Measurements from ENCODE around the gene MXD4. TPM values are rescaled to one million over a fixed set of nuclear protein-coding genes. Genes with fewer than 3 reads are reported as not detected.
"Not testable (repeated sequence)": the region's sequence is repeated elsewhere in the genome, so short reads cannot be mapped to it uniquely, and the experiment has no call there.

The MXD4 gene
- polyA plus RNA-seq, 3 donors = 46.2 to 72.3 (median 66.3) TPM

DNA sequence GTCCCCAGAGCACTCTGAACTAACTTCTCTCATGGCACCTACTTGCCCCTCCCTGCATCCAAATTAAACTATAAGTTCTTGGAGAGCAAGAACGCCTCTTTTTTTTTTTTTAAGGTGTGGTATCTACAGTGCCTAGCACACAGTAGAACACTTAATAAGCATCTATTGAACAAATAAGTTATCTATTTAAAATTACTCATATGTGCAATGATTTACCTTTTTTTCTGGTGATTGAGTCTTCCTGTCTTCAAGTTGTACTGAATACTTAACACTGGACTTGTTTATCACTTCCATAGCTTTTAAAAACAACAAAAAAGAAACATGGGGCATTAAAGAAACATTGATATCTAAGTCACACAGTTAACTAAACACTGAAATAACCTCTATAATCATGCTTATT lies 49.1 kb downstream of the MXD4 start:
- no peak for DNase-seq (ENCODE audit: extremely low read depth in 1 of 11, low read depth in 9 of 11, low spot score in 4 of 11)

DNA sequence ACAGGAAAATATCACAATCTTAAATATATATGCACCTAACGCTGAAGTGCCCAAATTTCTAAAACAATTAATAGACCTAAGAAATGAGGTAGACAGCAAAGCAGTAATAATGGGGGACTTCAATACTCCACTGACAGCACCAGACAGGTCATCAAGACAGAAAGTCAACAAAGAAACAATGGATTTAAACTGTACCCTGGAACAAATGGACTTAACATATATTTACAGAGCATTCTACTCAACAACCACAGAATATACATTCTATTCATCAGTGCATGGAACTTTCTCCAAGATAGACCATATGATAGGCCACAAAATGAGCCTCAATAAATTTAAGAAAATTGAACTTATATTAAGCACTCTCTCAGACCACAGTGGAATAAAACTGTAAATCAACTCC lies 59.1 kb downstream of the MXD4 start:
- DNase-seq (ENCODE audit: extremely low read depth in 1 of 11, low read depth in 9 of 11, low spot score in 4 of 11) = not testable (repeated sequence)

Other genes starting within 250 kb of the MXD4 start
- gene NAT8L, start 202.8 kb downstream of the MXD4 start, polyA plus RNA-seq (ENCODE audit: insufficient read length in 3 of 3) = 1 to 10 TPM; 5.8 to 8.1 (median 6.2) TPM
- gene HAUS3, start 20.0 kb downstream of the MXD4 start, polyA plus RNA-seq (ENCODE audit: insufficient read length in 3 of 3) = 10 to 100 TPM; 20.0 to 22.6 (median 20.3) TPM
- gene POLN, start 20.0 kb downstream of the MXD4 start, polyA plus RNA-seq (ENCODE audit: insufficient read length in 3 of 3) = 1 to 10 TPM; 2.9 to 5.0 (median 3.1) TPM
- 1 to 10 TPM; 1.7 to 3.7 (median 1.8) TPM for gene ZFYVE28, start 156.5 kb upstream of the MXD4 start, polyA plus RNA-seq (ENCODE audit: insufficient read length in 3 of 3)
- 1 to 10 TPM in 1 of 3 donors, under 1 TPM in 2; 0.78 to 1.5 (median 0.85) TPM for gene CFAP99, start 156.8 kb upstream of the MXD4 start, polyA plus RNA-seq (ENCODE audit: insufficient read length in 3 of 3)
- 10 to 100 TPM; 63.6 to 71.0 (median 68.6) TPM for gene RNF4, start 207.0 kb upstream of the MXD4 start, polyA plus RNA-seq (ENCODE audit: insufficient read length in 3 of 3)